Measurements from ENCODE around the gene CREB3L1. TPM values are rescaled to one million over a fixed set of nuclear protein-coding genes. Genes with fewer than 3 reads are reported as not detected.

CREB3L1 gene
- total RNA-seq, 3 donors from 2014 or later (not counting 1 experiment from before 2014, with no cell fraction given): not detected

DNA sequence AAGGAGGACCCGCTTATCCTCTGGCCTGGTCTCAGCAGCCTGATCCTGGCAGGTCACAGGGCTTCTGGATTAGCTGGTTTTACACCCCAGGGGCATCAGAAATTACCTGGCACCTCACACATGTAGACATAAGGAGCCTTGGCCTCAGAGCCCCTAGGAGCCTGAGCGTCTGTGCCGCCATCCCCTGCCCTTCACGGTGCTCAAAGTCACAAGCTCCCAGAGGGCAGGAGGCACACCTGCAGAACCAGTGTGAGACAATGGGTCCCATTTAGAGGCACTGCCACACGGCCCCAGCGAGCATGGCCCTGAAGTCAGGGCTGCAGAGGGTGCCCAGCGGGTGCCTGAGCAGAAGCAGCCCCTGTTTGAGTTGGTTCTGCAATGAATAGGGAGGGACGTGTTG is 73.7 kb downstream of the CREB3L1 start:
- Histone ChIP-seq H3K27me3 (ENCODE audit: control insufficient read depth, insufficient read depth, low read length) (no peaks in the 10 kb centered on the region), H3K4me1 (ENCODE audit: control insufficient read depth, insufficient read depth, low read length) (peaks cover 88% of the 10 kb centered on the region), H3K36me3 (ENCODE audit: control insufficient read depth, insufficient read depth, low read length) (peaks cover 26% of the 10 kb centered on the region), H3K27ac (ENCODE audit: low read length) (peak overlapping the region; percentile 41), H3K4me3 (ENCODE audit: low read length) (no peak overlapping the region), H3K9me3 (ENCODE audit: control insufficient read depth, insufficient read depth, low read length) (no peaks in the 10 kb centered on the region)
- Mint-ChIP-seq H3K36me3 (no peaks in the 10 kb centered on the region), H3K4me3 (peak overlapping the region; percentile 78), H3K4me1 (peaks cover 73 to 82% of the 10 kb centered on the region in 2 donors), H3K27ac (peak overlapping the region; percentile 84 to 87), H3K27me3 (ENCODE audit: low read depth in 2 of 2) (no peaks in the 10 kb centered on the region), H3K9me3 (no peaks in the 10 kb centered on the region)
- intact Hi-C loops (cut with micrococcal nuclease): no loop called here
- WGBS (ENCODE audit: insufficient coverage): 74% methylated on average over 8 of the region's 8 CpGs
- TF ChIP-seq, protein P1, sequence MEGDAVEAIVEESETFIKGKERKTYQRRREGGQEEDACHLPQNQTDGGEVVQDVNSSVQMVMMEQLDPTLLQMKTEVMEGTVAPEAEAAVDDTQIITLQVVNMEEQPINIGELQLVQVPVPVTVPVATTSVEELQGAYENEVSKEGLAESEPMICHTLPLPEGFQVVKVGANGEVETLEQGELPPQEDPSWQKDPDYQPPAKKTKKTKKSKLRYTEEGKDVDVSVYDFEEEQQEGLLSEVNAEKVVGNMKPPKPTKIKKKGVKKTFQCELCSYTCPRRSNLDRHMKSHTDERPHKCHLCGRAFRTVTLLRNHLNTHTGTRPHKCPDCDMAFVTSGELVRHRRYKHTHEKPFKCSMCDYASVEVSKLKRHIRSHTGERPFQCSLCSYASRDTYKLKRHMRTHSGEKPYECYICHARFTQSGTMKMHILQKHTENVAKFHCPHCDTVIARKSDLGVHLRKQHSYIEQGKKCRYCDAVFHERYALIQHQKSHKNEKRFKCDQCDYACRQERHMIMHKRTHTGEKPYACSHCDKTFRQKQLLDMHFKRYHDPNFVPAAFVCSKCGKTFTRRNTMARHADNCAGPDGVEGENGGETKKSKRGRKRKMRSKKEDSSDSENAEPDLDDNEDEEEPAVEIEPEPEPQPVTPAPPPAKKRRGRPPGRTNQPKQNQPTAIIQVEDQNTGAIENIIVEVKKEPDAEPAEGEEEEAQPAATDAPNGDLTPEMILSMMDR (IDR thresholded peaks at IDR 0.05): no peak
- ATAC-seq (no peak), DNase-seq (no peak)

GRCh38 chr11:46351606-46352005 is 74.1 kb downstream of the CREB3L1 start:
- DNase-seq: no peak
- ATAC-seq: no peak
- TF ChIP-seq, protein P1 (IDR thresholded peaks at IDR 0.05): no peak
- no peaks in the 10 kb centered on the region for H3K36me3 Mint-ChIP-seq
- H3K9me3 Mint-ChIP-seq: no peaks in the 10 kb centered on the region
- H3K4me1 Mint-ChIP-seq: peaks cover 73 to 82% of the 10 kb centered on the region in 2 donors
- H3K27ac Mint-ChIP-seq: peak overlapping the region; percentile 84 to 87
- peak overlapping the region; percentile 41 for H3K27ac ChIP-seq (ENCODE audit: low read length)
- H3K4me1 ChIP-seq (ENCODE audit: control insufficient read depth, insufficient read depth, low read length): peaks cover 88% of the 10 kb centered on the region
- H3K4me3 Mint-ChIP-seq: peak overlapping the region; percentile 78
- no peaks in the 10 kb centered on the region for H3K9me3 ChIP-seq (ENCODE audit: control insufficient read depth, insufficient read depth, low read length)
- intact Hi-C loops (cut with micrococcal nuclease): loop anchor here (1.0 kb wide), 1 partner anchor 16 kb away; no protein-coding TSS in a partner anchor
- no peak overlapping the region for H3K4me3 ChIP-seq (ENCODE audit: low read length)
- H3K27me3 ChIP-seq (ENCODE audit: control insufficient read depth, insufficient read depth, low read length): no peaks in the 10 kb centered on the region
- no peaks in the 10 kb centered on the region for H3K27me3 Mint-ChIP-seq (ENCODE audit: low read depth in 2 of 2)
- WGBS (ENCODE audit: insufficient coverage): 64% methylated on average over 5 of the region's 5 CpGs
- peaks cover 31% of the 10 kb centered on the region for H3K36me3 ChIP-seq (ENCODE audit: control insufficient read depth, insufficient read depth, low read length)

DNA sequence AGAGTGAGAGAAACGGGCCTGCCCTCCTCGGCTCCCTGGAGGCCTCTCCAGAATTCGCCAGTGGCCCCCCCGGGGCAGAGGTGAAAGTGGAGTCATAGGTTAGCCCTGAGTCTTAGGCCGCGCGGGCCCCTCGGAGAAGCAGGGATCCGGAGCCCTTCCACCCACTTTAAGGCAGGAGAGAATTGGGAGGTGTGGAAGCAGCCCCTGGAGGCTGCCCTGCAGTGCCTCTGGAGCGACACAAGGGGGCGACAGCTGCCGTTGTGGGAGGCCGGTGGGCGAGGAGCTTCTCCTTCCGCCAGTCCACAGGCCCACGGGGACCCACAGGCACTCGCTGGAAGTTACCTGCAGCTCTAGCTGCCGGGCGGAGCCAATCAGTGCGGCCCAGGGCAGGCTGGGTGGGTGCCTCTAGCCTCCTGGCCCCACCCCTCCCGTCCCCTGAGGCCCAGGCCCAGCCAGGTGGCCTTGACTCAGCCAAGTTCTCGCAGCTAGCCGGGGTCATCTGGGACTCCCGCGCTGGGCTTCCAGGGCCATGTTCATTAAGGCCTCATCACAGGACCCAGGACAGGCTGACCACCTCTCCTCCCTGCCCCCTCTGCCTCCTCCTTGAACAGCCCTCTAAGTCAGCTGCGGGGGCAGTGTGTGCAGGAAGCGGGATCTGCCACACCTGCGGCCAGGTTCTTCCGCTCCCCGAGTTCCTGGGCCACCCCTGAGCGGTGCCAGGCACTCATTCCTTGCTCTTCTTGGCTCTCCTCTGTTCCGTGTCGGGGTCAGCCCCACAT is 74.8 kb downstream of the CREB3L1 start:
- H3K27ac ChIP-seq (ENCODE audit: low read length): peak overlapping the region; percentile 41
- H3K27me3 Mint-ChIP-seq (ENCODE audit: low read depth in 2 of 2): no peaks in the 10 kb centered on the region
- H3K9me3 ChIP-seq (ENCODE audit: control insufficient read depth, insufficient read depth, low read length): no peaks in the 10 kb centered on the region
- peaks cover 73 to 82% of the 10 kb centered on the region in 2 donors for H3K4me1 Mint-ChIP-seq
- H3K9me3 Mint-ChIP-seq: no peaks in the 10 kb centered on the region
- H3K4me3 ChIP-seq (ENCODE audit: low read length): peak overlapping the region; percentile 11
- H3K27me3 ChIP-seq (ENCODE audit: control insufficient read depth, insufficient read depth, low read length): no peaks in the 10 kb centered on the region
- TF ChIP-seq, protein P1 (IDR thresholded peaks at IDR 0.05): peak; percentile 99
- ATAC-seq (peak; percentile 22 to 35 (median 25)), DNase-seq (peak; percentile 68 to 92)
- H3K4me1 ChIP-seq (ENCODE audit: control insufficient read depth, insufficient read depth, low read length): peaks cover 89% of the 10 kb centered on the region
- intact Hi-C loops (cut with micrococcal nuclease): loop anchor here (1.0 kb wide), 1 partner anchor 15 kb away; no protein-coding TSS in a partner anchor
- H3K36me3 ChIP-seq (ENCODE audit: control insufficient read depth, insufficient read depth, low read length): peaks cover 32% of the 10 kb centered on the region
- H3K27ac Mint-ChIP-seq: peak overlapping the region; percentile 84 to 87
- H3K36me3 Mint-ChIP-seq: no peaks in the 10 kb centered on the region
- peak overlapping the region; percentile 78 for H3K4me3 Mint-ChIP-seq
- WGBS (ENCODE audit: insufficient coverage): 64% methylated on average over 33 of the region's 33 CpGs

Measured in natural killer cell (primary cell).